ENCODE measurements around the gene ACOT4. TPM values are rescaled to one million over a fixed set of nuclear protein-coding genes. Genes with fewer than 3 reads are reported as not detected.
"Not testable (repeated sequence)": the region's sequence is repeated elsewhere in the genome, so short reads cannot be mapped to it uniquely, and the experiment has no call there.

Gene ACOT4
- total RNA-seq, 2 donors from 2014 or later, result 3.1 to 4.0 TPM

- Histone ChIP-seq H3K4me3 (no peak overlapping the region), H3K4me1 (peaks cover 7% of the 10 kb centered on the region), H3K27me3 (no peaks in the 10 kb centered on the region), H3K9me3 (no peaks in the 10 kb centered on the region), H3K36me3 (replicated peaks in 1 of 2; ENCODE audit: insufficient read depth in 1 of 2, low read depth in 2 of 2) (no peaks in the 10 kb centered on the region), H3K27ac (no peak overlapping the region)
- 60 to 67% methylated on average over 1 of the region's 1 CpG for WGBS, 2 donors
- ATAC-seq, result no peak
- no peak for DNase-seq
- TF ChIP-seq POLR2A (IDR thresholded peaks at IDR 0.05), result no peak
- TF ChIP-seq, protein P1, sequence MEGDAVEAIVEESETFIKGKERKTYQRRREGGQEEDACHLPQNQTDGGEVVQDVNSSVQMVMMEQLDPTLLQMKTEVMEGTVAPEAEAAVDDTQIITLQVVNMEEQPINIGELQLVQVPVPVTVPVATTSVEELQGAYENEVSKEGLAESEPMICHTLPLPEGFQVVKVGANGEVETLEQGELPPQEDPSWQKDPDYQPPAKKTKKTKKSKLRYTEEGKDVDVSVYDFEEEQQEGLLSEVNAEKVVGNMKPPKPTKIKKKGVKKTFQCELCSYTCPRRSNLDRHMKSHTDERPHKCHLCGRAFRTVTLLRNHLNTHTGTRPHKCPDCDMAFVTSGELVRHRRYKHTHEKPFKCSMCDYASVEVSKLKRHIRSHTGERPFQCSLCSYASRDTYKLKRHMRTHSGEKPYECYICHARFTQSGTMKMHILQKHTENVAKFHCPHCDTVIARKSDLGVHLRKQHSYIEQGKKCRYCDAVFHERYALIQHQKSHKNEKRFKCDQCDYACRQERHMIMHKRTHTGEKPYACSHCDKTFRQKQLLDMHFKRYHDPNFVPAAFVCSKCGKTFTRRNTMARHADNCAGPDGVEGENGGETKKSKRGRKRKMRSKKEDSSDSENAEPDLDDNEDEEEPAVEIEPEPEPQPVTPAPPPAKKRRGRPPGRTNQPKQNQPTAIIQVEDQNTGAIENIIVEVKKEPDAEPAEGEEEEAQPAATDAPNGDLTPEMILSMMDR (IDR thresholded peaks at IDR 0.05), result no peak
- intact Hi-C loops (cut with DNase I), result no loop called here
Measured at GRCh38 chr14:73588695-73589094, 3.0 kb upstream of the ACOT4 start.

DNA sequence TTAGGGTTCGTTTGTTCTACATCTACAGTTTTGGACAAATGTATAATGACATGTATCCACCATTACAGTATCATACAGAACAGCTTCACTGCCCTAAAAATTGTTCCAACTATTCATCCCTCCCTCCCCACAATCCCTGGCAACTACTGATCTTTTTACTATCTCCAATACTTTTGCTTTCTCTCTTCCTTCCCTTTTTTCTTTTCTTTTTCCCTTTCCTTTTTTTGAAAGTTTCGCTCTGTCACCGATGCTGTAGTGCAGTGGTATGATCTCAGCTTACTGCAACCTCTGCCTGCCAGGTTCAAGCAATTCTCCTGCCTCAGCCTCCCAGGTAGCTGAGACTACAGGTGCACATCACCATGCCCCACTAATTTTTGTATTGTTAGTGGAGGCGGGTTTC lies 2.6 kb upstream of the ACOT4 start:
- ATAC-seq, result no peak
- Histone ChIP-seq H3K4me3 (no peak overlapping the region), H3K27me3 (no peaks in the 10 kb centered on the region), H3K9me3 (no peaks in the 10 kb centered on the region), H3K36me3 (replicated peaks in 1 of 2; ENCODE audit: insufficient read depth in 1 of 2, low read depth in 2 of 2) (no peaks in the 10 kb centered on the region), H3K27ac (no peak overlapping the region), H3K4me1 (peaks cover 7% of the 10 kb centered on the region)
- no peak for DNase-seq
- intact Hi-C loops (cut with DNase I), result no loop called here
- TF ChIP-seq, protein P1 (IDR thresholded peaks at IDR 0.05), result no peak
- TF ChIP-seq POLR2A (IDR thresholded peaks at IDR 0.05), result no peak
- WGBS, 2 donors, result 74 to 77% methylated on average over 4 of the region's 4 CpGs

- ATAC-seq; DNase-seq; H3K9me3 ChIP-seq; H3K4me3 ChIP-seq; H3K4me1 ChIP-seq; H3K27me3 ChIP-seq; intact Hi-C loops (cut with DNase I); H3K36me3 ChIP-seq (replicated peaks in 1 of 2; ENCODE audit: insufficient read depth in 1 of 2, low read depth in 2 of 2); H3K27ac ChIP-seq: not testable (repeated sequence)
- 99% methylated on average over 11 to 12 of the region's 32 CpGs for WGBS, 2 donors
Measured at GRCh38 chr14:73590673-73591004, 1.0 kb upstream of the ACOT4 start.

GRCh38 chr14:73594491-73594890 lies 2.8 kb downstream of the ACOT4 start:
- 89 to 94% methylated on average over 9 of the region's 9 CpGs for WGBS, 2 donors
- Histone ChIP-seq H3K27me3 (no peaks in the 10 kb centered on the region), H3K4me1 (peaks cover 7% of the 10 kb centered on the region), H3K4me3 (no peak overlapping the region), H3K9me3 (no peaks in the 10 kb centered on the region), H3K36me3 (replicated peaks in 1 of 2; ENCODE audit: insufficient read depth in 1 of 2, low read depth in 2 of 2) (no peaks in the 10 kb centered on the region), H3K27ac (no peak overlapping the region)
- DNase-seq, result no peak
- ATAC-seq, result no peak
- intact Hi-C loops (cut with DNase I), result no loop called here
- TF ChIP-seq, protein P1 (IDR thresholded peaks at IDR 0.05), result no peak
- TF ChIP-seq POLR2A (IDR thresholded peaks at IDR 0.05), result no peak

- H3K27ac ChIP-seq, result no peak overlapping the region
- no peak for TF ChIP-seq POLR2A (IDR thresholded peaks at IDR 0.05)
- TF ChIP-seq, protein P1 (IDR thresholded peaks at IDR 0.05), result no peak
- H3K9me3 ChIP-seq, result no peaks in the 10 kb centered on the region
- no peaks in the 10 kb centered on the region for H3K4me1 ChIP-seq
- no peaks in the 10 kb centered on the region for H3K36me3 ChIP-seq (replicated peaks in 1 of 2; ENCODE audit: insufficient read depth in 1 of 2, low read depth in 2 of 2)
- ATAC-seq (no peak), DNase-seq (no peak)
- no peak overlapping the region for H3K4me3 ChIP-seq
- intact Hi-C loops (cut with DNase I), result no loop called here
- no peaks in the 10 kb centered on the region for H3K27me3 ChIP-seq
Measured at GRCh38 chr14:73599499-73599898, 7.8 kb downstream of the ACOT4 start.

All from body of pancreas (tissue), 4 donors.